C4-2B (cell line): Measurements from ENCODE around the gene UFM1.

Source experiments
- ZFX ChIP-seq: fragments of 450-650 bp; IDR thresholded peaks from 2 replicates; pipeline ENCODE4 v1.6.1; 2017
- TF ChIP-seq, protein P1 (sequence below): fragments of 450-650 bp; conservative IDR thresholded peaks from 2 replicates; pipeline ENCODE4 v1.5.1; 2017; ENCODE audit warnings: mild to moderate bottlenecking

DNA sequence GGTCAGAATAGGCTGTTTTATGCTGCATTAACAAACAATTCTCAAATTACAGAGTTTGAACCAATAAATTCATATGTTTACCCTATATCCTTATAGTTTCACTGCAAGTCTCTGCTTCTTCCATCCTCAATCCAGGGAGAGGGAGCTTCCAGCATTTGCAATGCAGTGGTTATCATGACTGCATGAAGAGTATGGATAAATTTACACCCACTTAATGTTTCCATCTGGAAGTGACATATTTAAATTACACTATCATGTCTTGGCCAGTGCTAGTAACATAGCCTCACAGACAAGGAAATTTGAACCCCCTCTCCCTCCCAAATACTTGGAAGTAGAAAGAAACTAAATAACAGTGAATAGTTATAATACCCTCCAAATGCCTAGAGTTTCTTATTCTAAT is 33.5 kb upstream of the UFM1 start:
- TF ChIP-seq, protein P1, sequence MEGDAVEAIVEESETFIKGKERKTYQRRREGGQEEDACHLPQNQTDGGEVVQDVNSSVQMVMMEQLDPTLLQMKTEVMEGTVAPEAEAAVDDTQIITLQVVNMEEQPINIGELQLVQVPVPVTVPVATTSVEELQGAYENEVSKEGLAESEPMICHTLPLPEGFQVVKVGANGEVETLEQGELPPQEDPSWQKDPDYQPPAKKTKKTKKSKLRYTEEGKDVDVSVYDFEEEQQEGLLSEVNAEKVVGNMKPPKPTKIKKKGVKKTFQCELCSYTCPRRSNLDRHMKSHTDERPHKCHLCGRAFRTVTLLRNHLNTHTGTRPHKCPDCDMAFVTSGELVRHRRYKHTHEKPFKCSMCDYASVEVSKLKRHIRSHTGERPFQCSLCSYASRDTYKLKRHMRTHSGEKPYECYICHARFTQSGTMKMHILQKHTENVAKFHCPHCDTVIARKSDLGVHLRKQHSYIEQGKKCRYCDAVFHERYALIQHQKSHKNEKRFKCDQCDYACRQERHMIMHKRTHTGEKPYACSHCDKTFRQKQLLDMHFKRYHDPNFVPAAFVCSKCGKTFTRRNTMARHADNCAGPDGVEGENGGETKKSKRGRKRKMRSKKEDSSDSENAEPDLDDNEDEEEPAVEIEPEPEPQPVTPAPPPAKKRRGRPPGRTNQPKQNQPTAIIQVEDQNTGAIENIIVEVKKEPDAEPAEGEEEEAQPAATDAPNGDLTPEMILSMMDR, result no peak
- TF ChIP-seq ZFX, result no peak
